NOMO-1 treated with DMSO at 0.1 percent for 48 hours (cell line): ENCODE measurements around the gene DHRS11.

Experiments
- DNase-seq: peaks from one replicate; lab custom pipeline; 2025; ENCODE audit not compliant: unreplicated experiment; lab: John Stamatoyannopoulos, UW

Gene DHRS11, protein sequence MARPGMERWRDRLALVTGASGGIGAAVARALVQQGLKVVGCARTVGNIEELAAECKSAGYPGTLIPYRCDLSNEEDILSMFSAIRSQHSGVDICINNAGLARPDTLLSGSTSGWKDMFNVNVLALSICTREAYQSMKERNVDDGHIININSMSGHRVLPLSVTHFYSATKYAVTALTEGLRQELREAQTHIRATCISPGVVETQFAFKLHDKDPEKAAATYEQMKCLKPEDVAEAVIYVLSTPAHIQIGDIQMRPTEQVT

DNA sequence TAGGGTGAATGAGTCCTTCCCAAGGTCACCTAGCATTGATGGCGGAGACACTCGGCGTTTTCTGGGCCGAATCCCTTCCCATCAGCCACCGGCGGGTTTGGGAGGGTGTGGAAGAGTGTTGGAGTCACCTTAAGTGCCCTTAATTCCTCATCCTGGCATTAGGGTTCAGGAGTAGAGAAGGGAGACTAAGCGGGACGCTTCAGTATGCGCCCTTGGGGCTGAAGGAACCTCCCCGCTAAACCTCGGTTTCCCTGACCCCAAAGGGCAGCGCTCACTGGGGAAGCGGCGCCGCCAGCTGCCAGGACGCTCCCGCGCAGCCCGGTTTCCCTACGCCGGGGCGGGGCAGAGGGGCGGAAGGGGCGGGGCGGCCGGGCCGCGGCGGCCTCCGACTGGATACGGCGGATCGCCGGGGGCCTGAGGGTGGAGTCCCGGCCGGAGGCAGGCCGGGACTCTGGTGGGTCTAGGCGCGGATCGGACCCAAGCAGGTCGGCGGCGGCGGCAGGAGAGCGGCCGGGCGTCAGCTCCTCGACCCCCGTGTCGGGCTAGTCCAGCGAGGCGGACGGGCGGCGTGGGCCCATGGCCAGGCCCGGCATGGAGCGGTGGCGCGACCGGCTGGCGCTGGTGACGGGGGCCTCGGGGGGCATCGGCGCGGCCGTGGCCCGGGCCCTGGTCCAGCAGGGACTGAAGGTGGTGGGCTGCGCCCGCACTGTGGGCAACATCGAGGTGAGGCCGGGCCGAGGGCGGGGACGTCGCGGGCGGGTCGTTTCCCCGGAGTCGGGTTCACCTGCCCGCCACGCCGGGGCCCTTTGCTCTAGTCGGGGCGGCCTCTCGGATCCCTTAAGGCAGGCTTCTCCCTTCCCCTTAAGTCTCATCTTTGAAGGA lies at the start of gene DHRS11:
DHRS11 (plus strand) TSS at position 446 of the 882 bp plus-strand sequence; CDS start at position 577, 131 bp downstream.
- peak; percentile 59 for DNase-seq

DNA sequence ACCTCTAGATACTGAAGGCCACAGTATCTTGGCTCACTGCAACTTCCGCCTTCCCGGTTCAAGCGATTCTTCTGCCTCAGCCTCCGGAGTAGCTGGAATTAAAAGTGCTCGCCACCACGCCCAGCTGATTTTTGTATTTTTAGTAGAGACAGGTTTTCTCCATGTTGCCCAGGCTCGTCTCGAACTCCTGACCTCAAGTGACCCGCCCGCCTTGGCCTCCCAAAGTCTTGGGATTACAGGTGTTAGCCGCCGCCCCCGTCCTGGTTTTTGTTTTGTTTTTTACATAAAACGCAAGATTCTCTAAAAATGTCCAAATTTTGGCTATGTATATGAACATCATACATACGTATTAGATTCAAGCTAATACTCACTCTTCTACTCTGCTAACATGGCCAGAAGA lies 48.9 kb upstream of the DHRS11 start:
- no peak for DNase-seq

DNA sequence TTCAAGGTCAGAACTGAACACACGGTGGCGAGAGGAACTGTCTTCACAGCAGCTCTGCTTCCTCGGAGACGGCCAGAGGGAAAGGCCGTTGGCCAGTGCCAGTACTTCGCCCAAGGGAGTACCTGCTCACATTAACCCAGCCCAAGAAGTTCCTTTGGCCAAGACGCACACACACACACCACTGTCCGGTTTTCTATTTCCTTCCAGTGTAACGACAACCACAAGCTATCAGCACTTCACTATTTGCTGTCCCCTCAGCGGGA lies 47.7 kb upstream of the DHRS11 start:
- DNase-seq, result peak; percentile 60

DNA sequence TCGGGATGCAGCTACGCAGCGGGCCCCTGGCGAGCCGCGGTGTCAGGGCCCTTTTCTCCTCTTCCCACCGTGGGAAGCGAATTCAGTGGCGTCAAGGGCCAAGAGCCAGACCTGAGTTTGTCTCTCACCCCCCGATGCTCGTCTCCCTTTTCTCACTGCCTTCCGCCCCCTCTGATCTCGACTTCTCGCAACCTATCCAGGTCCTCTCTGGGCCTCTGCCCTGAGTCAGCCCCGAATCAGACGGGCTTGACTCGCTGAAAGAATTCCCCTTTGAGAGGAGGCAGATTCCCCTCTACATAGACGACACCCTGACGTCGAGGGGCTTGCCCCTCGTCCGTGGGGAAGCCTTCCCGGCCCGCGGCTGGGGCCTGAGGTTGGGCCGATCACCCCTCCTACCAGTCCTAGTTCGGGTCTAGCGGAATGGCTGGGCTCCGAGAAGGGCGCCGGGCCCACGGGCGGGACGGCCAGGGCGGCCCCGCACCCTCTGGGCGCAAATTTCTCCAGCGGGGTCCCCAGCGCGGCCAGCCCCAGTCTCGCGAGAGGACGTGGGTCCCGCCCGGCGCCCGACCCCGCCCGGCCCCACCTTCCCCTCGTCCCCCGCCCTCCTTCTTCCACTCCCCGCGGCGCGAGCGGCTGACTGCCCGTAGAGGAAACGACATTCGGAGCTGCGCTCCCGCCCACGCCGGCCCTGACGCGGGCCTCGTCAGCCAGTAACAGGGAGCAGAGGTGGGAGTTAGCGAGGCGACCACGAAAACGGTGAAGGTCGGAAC lies 47.2 kb upstream of the DHRS11 start, which contains the start of gene GGNBP2:
GGNBP2 (plus strand) TSS at position 613 of the 770 bp plus-strand sequence. CDS start 806 bp downstream, outside the sequence.
- peak; percentile 86 for DNase-seq

DNA sequence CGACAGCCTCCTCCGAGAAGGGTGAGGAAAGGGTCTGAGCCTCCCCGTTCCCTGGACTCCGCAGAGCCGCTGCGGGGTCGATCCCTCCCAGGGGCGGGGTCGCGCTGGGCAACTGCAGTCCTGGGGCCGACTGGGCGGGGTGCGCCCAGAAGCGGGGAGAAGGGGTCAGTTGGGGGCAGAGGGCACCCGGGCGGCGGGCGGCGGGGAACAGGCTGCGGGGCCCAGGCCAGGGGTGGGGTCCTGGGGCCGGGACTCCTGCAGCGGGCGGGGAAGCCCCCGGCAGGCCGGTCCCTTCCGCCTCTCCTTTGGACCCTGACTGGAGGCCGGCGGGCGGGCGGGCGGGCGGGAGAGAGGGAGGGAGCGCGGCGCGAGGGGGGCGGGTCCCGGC lies 46.6 kb upstream of the DHRS11 start:
- no peak for DNase-seq

DNA sequence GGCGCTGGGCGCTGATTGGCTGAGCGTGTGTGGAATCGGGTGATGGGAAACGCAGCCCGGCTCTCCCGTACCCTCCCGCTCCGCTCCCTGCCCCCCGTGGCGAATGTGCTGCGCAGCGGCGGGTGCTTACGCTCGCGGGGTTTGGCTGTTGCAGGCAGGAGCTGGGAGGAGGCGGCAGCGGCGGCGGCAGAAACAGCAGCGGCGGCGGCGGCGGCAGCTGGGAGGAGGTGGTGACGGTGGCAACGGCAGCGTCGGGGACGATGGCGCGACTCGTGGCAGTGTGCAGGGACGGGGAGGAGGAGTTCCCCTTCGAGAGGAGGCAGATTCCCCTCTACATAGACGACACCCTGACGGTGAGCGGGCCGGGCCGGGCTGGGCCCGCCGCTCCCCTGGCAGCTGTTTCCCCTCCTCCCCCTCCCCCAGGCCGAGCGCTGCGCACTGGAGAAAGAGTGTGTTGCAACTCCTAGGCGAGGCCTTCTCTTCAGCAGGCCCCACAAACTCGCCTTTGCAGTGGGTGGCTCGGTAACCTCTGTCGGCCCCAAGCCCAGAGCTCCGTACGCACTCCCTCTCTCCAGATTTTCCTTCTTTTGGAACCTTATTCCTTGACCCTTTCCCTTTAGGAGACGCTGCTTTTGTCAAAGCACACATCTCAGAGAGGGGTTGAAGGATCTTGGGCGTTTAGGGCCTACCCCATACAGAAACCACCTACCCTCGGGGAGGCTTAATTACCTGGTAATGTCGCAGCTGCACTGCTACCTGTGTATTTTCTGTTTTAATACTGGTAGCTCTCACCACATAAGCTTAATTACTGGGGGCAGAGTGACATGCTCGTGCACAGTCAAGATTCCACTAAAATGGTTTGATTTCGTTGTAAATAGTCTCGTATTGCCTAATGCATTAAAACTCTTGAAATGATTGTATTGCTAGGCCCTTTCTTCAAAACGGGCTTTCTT lies 45.9 kb upstream of the DHRS11 start:
- peak; percentile 92 for DNase-seq

DNA sequence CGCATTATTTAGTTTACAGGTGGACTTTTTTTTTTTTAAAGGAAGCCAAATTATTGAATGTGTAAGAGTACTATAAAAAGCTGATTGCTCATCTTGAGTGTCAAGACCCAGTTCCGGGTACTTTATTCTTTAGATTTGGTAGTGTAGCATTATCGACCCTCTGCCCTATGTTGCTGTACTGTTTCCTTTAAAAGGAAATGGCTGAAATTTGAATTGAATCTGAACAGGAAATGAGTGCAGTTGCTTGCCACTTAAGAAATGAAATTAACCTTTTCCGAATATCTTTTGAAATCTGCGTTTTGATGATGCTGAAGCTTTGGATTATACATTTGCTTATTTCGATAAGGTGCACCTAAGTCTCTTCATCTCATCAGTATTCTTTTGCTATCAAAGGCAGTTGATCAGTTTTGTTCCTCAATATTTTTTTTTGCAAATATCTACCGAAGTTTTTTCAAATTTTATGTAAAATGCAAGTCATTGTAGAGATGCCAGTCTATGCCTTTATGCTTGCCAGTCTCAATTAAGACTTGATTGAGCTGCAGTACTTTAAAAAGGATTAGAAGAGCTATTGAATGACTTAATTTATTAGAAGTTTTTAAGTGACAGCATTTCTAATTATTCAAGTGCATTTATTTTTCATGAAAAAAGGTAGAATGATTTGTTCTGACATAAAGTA lies 45.1 kb upstream of the DHRS11 start:
- DNase-seq, result peak; percentile 1

DNA sequence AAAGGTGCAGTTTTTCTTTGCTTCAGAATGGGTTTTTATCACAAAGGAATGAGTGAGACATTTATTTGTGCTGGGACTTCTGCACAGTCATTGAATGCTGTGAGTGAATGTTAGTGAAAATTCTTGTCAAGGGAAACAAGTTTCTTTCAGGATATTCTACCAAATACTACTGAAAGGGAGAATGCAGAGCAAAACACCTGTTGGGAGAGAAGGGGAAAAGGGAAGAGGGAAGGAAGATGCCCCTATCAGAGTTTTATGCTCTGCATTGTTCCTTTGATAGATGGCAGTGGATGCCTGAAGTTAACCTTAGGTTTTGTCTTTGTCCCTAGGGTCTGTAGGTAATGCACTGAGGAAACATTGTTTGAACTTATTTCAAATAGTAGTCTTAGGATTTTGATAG lies 43.9 kb upstream of the DHRS11 start:
- DNase-seq, result no peak

DNA sequence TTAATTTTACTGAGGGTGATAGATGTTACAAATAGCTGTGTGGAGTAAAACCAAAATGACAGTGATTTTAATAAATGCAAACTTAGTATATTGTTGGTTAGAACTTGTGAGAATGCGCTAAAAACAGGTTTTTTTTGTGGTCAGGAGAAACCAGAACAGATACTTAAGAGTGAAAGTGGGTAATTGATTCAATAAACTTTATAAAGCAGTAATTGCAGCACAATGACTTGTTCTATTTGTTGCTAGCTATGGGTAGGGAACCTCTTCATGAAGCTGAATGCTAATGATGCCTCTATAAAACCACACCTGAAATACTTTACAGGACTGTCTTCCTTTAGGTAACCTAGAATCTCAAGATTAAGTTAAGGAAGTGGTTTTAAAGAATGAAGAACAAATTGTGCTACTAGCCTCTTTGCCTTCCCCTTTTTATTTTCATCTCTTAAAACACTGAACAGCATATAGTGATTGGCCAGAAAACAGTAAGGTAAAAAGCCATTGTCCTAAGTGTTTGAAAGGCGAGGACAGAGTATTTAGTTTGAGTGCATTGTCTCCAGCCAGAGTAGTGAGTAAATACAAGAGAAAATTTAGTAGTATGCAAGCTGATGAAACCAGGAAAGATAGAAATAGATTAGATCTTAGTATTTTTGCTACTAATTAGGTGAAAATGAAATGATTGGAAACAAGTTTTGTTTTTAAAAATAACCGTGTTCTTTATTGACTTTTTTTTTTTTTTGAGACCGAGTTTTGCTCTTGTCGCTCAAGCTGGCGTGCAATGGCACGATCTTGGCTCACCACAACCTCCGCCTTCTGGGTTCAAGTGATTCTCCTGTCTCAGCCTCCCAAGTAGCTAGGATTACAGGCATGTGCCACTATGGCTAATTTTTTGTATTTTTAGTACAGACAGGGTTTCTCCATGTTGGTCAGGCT lies 40.9 kb upstream of the DHRS11 start:
- peak; percentile 81 for DNase-seq

DNA sequence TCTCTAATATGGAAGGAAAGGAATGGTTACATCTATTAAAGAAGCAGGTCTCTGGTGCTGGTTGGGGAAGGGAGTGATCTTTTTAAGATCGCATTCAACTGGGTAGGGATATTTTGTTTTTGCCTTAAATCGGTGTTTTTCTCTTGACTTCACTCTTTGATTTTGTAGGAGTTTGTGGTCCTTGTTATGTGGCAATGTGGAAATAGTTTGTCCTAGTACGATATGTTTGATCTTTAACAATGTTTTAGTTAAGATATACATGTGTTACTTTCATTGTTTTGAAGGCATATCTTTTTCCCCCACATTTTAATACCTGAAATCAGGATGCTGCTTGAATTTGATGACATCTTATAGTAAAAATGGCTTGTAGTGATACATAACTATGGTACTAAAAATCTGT lies 38.2 kb upstream of the DHRS11 start:
- no peak for DNase-seq

DNA sequence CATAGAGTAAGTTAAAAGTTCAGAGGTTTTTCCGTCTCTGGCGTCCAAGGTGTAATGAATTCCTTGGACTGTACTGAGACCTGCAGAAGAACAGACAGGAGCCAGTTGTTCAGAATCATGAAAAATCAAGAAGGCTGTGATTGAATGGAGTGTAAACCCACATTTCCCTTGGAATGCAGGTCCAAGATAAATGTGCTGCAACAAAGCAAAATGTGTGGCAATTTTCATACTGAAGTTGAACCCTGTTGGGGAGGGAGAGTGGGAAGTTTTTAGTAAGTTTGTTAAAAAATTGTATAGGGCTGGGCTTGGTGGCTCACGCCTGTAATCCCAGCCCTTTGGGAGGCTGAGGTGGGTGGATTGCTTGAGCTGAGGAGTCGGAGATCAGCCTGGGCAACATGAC lies 25.6 kb upstream of the DHRS11 start:
- no peak for DNase-seq

DNA sequence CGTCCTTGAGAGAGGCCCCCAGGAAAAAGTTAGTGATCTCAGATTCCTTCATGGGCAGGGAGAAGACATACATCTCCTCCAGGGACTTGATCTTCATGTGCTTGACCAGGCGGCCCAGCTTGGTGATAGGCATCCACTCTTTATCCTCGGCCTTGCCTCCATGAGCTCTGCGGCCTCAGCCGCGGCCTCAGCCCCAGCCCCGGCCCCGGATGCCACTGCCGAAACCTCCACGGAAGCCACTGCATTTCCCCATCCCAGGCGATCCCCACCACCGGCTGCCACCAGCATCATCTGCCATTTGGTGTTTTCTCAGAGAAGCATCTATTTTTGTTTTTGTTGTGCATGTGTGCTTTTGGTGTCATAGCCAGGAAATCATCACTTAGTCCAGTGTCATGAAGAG lies 16.7 kb upstream of the DHRS11 start:
- DNase-seq, result no peak

DNA sequence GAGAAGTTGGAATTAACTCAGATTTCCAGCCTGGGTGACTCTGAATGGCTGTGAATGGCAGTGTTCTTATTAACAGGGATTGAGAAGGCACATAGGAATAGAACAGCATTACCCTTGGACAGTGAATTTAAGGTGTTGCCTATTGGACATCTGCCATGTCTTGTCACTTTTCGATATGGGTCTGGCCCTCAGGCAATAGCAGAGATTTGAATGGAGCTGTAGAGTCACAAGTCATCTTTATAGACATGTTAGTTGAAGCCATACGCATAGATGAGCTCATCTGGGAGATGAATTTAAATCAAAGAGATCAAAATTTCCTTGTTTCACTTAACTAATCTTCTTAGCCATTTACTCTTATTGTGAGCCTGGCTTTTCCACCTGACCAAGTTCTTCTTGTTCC lies 14.9 kb upstream of the DHRS11 start:
- DNase-seq, result no peak

DNA sequence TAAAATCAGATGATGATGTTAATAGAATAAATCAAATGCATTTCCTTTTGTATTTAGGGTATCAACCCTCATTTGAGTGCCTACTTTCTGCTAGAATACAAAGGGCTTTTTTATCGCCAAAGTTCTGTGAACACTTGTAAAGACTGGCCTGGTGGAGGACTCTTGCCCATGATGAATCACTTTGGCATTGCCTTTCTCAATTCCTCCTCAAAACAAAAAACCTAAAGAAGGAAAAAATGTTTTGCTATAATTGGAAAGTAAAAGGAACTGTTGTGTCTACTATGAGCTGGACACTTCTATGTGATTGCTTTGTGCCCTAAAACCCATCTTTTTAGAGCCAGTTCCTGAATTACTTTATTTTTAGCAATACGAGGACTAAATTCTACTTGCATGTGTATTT lies 13.0 kb upstream of the DHRS11 start:
- no peak for DNase-seq

DNA sequence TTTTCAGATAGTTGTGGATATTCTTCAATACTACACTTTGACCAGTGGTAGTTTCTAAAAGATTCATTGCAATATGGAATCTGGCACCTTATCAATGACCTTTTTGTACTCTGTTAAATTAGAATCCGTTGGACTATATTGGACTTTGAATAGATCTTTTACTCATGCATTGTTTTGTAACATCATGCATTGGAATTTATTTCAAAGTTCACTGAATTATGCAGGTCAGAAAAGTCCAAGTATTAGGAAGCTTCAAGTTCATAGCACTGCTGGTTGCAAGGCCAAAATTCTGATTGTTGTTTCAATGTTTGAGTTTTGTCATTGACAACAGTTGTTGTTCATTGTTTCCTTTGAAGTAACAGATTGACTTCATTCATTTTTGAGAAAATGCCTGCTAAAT lies 7.9 kb upstream of the DHRS11 start:
- no peak for DNase-seq

DNA sequence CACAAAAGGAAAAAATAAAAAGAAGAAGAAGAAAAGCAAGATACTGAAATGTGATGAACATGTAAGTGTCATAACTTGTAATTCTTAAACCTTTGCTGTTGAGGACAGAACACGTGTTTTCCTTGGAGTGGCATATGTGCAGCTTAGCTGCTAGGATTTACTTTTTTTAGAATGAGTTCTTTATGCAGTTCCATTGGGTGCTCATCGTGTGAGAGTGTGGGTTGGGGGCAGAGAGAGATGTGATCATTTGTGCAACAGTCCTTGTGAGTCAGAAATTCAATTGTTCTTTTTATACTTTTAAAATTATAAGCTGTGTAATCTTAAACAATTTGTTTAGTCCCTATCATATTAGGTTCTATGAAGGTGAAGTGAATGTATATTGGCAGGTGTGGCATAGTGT lies 5.5 kb upstream of the DHRS11 start:
- no peak for DNase-seq

DNA sequence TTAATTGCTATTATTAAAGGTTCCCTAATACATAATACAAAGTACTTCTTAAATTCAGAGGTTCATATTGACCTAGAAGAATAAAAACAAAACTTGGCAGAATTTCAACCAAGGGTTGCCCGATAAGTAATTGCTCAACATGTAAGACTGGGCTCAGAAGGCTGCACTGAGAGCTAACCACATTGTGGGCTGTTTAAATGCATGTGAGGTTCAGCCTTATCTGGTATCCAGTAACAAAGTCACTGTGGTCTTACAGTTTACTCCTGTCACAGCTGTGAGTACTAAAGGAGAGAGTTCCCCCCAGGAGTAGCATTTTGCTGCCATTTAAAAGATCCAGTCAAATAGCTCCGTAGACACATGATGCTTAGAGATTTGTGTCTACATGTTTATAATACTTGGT lies 1.6 kb upstream of the DHRS11 start:
- DNase-seq, result peak; percentile 32

DNA sequence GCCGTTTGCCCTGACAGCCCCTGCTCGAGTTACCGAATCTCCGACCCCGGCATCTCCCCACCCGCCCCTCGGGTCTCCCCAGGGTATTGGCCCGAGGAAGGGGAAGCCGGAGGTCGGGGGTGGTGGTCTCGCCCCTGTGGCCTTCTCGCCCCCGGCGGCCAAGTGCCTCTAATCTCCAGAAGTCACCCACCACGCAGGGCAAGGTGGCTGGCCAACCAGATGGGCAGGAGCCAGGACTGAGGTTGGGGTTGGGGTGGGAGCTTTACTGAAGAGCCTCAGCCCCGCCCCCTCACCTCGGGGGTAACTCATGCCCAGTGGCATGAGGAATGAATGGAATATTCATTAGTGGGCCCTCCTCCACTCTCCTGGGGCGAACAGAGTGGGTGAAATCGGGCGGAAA lies 637 bp downstream of the DHRS11 start:
- no peak for DNase-seq

DNA sequence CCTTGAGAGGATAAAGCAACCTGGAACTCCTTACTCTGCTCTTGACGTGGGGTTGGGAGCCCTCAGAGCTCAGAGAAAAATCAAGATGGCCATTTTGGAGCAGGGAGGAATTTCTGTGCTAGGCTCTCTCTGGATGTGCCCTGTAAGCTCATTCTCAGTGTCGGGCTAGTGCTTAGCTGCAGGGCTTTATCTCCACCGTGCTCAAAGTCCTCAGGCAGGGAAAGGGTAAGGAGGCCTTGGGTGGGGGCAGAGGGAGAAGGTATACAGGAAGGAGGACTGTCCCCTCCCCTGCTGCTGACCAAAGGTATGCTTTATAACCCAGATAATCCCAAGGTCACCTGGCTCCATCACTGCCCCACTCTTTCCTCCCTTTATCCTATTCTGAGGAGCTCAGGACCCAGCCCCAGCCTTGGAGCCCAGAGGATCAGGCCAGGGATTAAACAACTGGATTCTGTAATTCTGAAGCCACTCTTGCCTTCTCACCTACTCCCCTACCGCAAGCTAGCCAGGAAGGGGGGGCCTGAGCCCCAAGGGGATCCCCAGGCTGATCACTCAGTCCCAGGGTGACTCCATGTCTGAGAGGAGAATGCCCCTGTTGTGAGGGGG lies 1.1 kb downstream of the DHRS11 start:
- no peak for DNase-seq
